ENCODE measurements around the gene MRGPRG.

MRGPRG gene

DNA sequence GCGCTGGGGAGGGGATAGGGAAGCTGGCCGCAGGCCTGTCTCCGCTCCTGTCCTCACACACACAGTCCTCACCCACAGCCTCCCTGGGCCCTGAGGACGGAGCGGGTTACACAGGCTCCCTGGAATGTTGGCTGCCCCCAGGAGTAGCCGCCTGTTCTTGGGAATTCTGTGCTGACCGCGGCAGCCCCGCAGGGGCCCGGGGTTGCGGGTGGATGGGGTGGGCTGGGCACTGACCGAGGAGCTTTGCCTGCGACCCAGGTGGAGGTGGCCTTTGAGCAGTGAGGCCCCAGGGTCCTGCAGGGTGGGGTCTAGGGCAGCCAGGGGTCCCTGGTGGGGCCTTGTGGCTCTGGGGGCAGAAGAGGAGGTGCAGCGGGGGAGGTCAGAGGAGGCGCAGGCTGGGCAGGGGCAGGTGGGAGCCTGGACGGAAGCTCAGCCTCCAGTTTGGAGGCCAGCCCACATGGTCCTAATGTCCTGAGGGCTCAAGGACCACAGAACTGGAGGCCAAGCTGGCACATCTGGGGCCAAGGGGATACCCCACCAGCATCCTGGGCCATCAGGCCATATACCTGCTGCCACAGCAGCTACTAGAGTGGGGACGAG lies 6.6 kb upstream of the MRGPRG start:
- DNase-seq: no peak

GRCh38 chr11:3224401-3225057 lies 5.9 kb upstream of the MRGPRG start:
- no peak for DNase-seq

- DNase-seq: no peak
Observed at GRCh38 chr11:3223932-3224381, 5.3 kb upstream of the MRGPRG start.

DNA sequence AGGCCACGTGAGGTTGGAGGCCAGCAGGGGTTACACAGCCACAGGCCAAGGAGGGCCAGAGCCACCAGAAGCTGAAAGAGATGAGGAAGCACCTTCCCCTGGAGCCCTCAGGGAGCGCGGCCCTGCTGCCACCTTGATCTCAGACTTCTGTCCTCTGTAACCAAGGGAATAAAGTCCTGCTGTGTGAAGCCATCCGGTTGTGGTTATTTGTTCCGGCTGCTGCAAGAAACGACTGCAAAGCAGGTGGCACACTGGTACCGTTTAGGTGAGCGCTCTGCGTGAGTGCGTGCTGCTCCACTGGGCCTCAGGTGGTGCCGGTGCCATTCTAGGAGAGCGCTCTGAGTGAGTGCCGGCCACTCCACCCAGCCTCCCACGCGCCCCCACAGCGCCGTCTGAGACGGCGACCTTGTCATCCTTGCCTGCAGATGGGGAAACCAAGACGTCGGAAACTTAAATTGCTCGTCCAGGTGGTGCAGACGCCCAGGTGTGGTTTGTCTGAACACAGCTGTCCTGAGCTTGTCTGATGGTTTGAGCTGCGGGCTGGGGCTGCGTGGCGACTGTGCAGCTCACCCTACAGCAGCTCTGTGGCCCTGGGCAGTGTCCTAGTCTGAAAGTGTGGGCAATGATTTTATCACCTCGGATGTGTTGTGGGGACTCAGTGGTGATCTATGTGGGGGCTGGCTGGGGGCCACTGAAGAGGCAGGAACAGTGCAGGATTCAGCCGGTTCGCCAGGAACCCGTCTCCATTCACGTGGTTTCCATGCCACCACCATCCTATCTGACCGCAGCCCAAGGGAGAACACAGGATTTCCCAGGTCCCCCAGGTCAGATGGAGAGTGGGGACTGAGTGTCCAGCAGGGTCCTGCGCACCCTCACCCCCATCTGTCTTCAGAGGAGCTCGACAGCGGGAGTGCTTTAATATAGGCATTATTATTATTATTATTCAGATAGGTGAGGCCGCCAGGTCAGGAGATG lies 4.6 kb upstream of the MRGPRG start:
- DNase-seq: no peak

- no peak for DNase-seq
Observed at GRCh38 chr11:3222003-3222855, 3.6 kb upstream of the MRGPRG start.

GRCh38 chr11:3221408-3222002 lies 2.9 kb upstream of the MRGPRG start:
- no peak for DNase-seq

DNA sequence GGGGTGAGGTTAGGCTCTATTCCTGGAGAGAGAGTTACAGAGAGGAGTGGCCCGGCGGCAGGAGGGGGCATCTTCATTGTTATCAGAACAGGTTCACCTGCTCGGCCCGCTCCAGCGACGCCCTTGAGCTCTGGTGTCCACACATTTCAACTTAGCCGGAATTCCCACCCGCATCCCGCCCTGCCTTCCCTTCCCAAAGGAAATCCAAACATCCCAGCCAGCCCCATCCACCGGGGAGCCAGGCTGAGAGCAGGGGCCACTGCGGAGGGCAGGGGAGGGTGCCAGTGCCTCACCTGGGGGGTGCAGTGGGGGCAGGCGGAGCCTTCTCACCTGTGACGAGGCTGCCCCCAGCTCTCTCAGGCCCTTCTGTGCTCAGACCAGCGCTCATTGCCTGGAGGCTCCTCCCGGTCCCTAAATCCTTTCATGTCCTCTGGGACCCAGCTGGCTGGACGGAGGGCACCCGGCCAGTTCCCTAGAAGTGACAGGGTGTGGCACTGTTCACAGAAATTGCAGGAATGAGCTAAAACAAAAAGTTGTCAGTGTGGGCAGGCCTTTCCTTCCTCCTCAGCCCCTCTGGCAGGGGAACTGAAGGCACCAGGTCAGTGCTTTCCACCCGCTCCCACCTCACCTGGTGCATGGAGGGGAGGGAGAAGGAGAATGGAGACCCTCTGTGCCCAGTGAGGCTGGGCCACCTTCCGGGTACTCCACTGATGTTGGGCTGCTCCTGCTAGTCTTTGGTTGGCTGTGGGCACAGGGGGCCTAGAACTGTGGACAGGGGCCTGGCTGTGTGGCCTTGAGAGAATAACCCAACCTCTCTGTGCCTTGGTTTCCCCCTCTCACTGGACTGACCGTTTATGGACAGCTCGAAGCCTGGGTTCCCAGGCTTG lies 2.2 kb upstream of the MRGPRG start:
- DNase-seq: no peak

- no peak for DNase-seq
Observed at GRCh38 chr11:3220101-3220500, 1.5 kb upstream of the MRGPRG start.

DNA sequence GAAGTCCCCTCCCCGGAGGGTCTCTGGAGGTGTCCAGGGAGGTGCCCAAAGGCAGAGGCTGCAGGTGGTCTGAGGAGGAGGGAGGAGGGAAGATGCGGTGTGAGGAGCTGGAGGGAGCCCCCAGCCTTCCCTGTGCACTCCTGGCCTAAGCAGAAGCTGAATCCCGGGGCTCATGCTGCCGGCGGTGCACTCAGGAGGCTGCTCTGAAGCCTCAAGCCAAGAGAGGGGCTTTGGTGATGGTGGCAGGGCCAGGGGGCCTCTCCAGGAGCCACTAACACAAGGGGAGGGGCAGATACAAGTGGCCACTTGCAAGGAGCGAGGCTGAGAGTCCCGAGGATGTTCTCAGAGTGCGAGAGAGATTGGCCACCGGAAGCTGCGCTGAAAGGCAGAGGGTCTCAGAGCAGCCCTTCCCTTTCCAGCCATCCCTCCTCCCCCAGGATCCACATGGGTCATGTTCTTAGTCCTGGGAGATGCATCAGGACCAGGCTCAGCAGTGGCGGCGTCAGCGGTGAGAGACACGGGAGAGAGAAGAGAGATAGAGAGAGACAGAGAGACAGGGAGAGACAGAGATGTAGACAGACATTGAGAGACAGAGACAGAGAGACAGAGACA lies 774 bp upstream of the MRGPRG start:
- no peak for DNase-seq

- DNase-seq: no peak
Observed at GRCh38 chr11:3217818-3218482, 663 bp downstream of the MRGPRG start.

DNA sequence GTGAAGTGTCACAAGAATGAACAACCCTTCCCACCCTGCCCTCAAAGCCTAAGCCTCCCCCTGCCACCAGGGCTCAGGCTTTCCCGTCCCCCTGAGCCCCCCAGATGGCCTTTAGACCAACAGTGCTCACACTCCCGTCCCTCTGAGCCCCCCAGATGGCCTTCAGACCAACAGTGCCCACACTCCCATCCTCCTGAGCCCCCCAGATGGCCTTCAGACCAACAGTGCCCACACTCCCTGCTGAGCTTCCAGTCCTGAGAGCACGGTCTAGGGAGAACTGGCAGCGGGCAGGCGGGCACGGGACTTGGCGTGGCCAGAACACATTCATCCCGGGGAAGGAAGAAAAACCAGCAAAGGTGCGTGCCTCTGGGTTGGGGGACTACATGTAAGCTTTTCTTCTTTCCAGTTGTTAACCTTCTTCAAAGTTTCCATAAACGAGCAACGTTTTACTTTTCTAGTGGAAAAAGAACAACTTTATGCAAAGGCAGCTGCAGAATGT lies 2.5 kb downstream of the MRGPRG start:
- no peak for DNase-seq

GRCh38 chr11:3215346-3216026 lies 3.1 kb downstream of the MRGPRG start:
- DNase-seq: no peak

- DNase-seq: no peak
Observed at GRCh38 chr11:3214420-3214699, 4.3 kb downstream of the MRGPRG start.

DNA sequence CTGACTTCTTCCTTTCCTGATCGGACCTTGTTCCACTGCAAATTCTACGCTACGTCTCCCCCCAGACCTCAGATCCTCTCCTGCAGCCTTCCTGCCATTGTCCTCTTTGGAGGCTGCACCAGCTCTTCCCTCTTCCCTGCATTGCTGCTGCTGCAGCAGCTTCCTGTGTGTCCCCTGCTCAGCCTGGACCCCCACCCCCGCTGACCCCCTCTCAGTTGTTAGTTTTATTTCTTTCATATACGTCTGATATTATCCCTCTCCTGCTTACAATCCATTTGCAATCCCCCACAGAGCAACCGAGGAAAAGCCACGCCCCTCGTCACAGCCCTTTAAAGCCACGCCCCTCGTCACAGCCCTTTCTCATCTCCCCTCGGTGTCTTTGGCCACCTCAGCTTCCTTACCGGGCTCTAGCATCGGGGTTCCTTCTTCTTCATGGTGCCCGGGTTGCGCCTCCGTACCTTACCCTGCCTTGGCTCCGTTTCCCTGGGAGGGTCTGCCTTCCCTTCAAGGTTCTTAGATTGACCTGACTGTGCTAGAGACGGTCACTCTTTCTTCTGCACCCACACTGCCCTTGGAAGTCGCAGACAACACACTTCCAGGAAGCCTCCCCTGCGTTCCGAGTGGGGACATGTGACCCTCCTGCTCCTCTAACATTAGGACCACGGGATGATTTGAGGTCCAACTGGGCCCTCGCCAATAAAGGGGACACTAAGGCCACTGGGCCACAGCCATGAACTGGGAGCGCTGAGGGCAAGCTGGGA lies 4.8 kb downstream of the MRGPRG start:
- DNase-seq: no peak

GRCh38 chr11:3208272-3208671 lies 10.3 kb downstream of the MRGPRG start:
- DNase-seq: no peak

DNA sequence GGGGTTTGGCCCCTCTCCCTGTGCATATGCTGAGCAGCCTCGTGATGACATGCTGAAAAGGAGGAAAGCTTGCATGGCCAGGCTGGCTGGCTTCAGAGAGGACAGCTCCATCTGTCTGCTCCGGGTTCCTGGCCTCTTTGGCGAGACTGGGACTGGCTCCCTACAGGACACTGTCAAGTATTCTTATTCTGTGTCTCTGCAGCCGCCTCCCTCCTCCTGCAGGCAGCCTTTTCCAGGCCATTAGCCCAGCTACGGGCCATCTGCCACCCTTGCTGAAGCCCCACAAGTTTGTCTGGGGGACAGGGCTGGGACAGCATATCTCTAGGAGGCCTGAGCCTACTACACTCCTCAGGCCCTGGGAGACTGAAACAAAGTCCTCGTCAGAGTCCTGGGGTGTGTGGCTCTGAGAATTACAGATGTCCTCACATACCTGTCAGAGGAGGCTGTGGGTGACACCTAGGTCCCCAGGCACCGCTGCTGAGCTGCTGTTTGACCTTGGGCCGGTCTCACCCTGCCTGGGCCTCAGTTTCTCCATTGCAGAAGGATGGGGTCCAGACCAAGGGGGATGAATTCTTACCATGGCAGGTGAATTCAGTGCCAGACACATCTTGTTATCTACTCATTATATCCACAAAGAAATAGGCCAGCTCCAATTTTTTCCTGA lies 11.0 kb downstream of the MRGPRG start:
- no peak for DNase-seq

DNA sequence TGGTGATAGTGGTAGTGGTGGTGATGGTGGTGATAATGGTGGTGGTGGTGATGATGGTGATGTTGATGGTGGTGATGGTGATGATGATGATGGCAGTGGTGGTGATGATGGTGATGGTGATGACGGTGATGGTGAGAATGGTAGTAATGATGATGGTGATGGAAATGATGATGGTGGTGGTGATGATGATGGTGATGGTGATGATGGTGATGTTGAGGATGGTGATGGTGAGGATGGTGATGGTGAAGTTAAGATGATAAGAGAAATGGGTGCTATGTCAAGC lies 11.8 kb downstream of the MRGPRG start:
- DNase-seq: no peak

DNA sequence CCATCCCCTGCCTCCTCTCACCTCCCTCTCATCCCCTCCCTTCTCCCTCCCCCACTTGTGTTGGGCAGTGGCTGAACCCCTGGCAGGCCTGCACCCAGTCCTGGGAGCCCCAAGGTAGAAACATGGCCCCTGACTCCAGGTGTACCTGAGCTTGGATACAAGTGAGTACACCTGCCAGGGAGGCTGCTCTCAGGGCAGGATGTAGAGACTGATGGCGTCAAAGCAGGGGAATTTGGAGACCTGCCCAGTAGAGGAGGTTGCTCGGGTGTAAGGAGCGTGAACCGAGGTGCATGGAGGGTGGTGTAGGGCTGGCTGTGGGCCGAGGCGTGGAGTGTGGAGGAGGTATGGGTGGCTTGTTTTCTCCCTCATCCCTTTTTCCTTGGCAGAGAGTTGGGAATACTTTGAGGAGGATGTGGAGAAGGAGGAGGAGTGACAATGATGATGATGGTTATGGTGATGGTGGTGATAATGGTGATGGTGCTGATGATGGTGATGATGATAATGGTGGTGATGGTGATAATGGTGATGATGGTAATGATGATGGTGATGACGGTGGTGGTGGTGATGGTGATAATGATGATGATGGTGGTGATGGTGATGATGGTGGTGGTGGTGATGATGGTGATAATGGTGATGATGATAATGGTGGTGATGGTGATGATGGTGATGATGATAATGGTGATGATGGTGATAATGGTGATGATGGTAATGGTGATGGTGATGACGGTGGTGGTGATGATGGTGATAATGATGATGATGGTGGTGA lies 12.3 kb downstream of the MRGPRG start:
- no peak for DNase-seq
